HG03159 (cell line): Measurements from ENCODE around the gene NPAS3.
A peak's percentile ranks its signal among the peaks of the same experiment; 100 is the strongest.

ENCODE experiments used
- ATAC-seq: cut with Tn5 transposase; IDR thresholded peaks from one replicate; pipeline ENCODE4 v1.9.1; 2021; ENCODE audit warnings: mild to moderate bottlenecking, moderate library complexity; ENCODE audit not compliant: unreplicated experiment

Gene NPAS3

GRCh38 chr14:33764876-33765650, 826.4 kb downstream of the NPAS3 start:
- ATAC-seq: no peak

- ATAC-seq: no peak
Observed at GRCh38 chr14:33767586-33768457, 829.1 kb downstream of the NPAS3 start.

DNA sequence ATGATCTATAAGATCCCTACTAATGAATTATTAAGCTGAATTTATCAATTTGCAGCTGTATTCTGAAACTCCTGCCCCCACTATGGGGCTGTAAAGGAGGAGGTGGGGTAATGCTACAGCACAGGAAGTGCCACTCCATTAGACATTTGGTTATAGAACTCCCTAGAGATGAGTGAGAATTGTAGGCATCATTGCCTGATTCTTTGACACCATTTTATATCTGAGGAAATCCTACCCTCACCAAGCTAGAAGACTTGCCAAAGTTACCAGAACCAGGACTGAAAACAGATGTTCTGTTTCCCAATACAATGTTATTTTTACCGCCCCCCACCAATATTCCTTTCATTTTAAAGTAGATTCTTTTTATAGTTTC, 829.8 kb downstream of the NPAS3 start:
- ATAC-seq: no peak

- no peak for ATAC-seq
Observed at GRCh38 chr14:33773205-33774030, 834.7 kb downstream of the NPAS3 start.

DNA sequence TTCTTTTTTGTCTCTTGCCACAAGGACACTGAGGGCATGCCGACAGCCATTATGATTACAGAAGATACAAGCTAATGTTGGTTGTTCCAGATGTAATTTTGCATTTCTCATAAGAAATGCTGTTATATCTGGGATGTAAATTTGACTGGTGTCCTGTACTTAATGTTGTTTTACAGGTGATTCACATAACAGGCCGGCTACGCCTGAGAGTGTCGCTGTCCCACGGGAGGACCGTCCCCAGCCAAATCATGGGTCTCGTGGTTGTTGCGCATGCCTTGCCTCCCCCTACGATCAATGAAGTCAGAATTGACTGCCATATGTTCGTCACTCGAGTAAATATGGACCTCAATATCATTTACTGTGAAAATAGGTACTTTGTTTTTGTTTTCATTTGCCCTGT, 835.5 kb downstream of the NPAS3 start:
- no peak for ATAC-seq

- ATAC-seq: no peak
Observed at GRCh38 chr14:33774723-33775470, 836.2 kb downstream of the NPAS3 start.

DNA sequence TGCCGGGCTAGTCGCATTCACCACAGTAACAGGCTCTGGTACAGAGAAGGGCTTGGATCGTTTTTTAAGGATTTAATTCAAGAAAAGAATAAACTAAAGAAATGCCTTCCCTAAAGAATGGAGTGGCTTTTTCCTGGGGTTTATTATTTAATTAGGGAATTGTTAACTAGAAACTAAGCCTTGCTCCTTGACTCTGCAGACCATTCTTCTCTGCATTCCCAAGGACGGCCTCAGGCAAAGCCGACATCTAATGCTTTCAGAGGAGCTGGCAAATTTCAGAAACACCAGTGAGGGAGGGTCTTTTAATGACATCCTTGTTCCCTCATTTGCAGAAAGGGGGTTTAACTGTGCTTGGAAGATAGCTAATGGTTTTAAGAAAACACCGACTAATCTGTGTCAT, 838.2 kb downstream of the NPAS3 start:
- no peak for ATAC-seq

- no peak for ATAC-seq
Observed at GRCh38 chr14:33777681-33778080, 839.0 kb downstream of the NPAS3 start.

GRCh38 chr14:33780035-33780434, 841.4 kb downstream of the NPAS3 start:
- ATAC-seq: no peak

- ATAC-seq: no peak
Observed at GRCh38 chr14:33781236-33781635, 842.6 kb downstream of the NPAS3 start.

DNA sequence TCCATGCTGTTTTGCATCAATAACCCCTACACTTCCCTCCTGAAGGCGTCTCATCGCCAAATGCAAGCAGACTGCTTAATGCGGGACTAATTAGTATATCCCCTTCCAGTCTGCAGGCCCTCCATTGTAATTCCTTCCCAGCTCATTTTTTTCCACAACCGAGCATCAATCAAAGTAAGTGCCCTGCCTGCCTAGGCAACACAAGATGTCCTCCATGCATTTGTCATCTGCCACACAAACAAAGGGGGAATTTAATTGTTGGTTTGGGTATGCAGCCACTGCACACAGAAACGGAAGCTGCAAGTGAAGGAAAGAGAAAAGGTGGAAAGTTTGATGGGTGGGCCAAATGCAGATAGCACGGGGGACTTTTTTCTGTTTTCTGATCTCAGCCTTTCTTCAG, 844.2 kb downstream of the NPAS3 start:
- no peak for ATAC-seq

- ATAC-seq: no peak
Observed at GRCh38 chr14:33786091-33786825, 847.6 kb downstream of the NPAS3 start.

DNA sequence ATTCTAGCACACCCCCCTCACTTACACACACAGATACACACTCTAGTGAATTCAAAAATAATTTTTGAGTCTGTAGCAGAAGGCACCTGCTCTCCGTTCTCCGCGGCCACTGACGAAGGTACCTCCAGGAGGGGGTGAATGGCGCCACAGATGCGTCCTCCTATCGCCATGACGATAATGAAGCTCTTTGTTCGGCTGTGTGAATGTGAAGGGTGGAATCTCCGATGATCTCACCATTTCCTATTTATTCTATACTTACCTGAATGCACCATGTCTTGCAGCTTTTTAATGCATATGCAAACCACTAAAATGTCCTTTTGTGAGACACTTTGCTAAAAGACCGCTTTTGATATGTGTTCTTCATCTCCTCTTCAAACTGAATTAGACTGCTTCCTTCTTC, 849.5 kb downstream of the NPAS3 start:
- ATAC-seq: no peak

- ATAC-seq: no peak
Observed at GRCh38 chr14:33790996-33791395, 852.3 kb downstream of the NPAS3 start.

DNA sequence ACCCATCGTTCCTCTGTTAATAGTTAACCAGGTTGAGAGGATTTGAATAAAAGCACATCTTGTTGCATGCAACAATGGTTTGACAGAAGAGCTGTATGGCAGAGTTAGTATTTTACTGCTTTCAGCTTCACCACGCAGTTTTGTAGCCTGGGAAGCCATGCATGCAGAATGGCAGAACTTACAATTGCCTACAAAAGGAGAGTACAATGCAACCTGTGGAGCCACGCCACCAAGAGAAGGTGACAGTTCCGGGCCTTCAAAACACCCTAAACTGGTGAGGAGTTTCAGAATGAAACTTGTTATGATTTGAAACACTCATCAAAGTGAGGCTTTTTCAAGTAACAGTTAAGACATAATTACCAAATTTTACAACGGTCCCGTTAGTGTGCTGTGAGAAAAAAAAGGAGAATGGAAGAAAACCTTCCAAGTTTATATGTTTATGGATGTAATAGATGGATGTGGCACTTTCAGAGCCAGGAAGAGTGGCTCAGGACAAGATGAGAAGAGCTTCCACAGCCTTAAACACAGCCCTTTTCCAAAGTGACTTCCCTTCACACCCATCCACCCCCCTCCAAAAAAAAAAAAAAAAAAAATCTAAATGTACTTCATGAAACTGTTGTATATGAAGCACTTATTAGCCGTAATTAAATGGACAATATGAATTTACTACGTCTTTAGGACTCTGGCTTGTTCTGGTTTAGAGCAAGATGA, 853.5 kb downstream of the NPAS3 start:
- ATAC-seq: peak; percentile 59

- peak; percentile 66 for ATAC-seq
Observed at GRCh38 chr14:33792720-33793368, 854.2 kb downstream of the NPAS3 start.

DNA sequence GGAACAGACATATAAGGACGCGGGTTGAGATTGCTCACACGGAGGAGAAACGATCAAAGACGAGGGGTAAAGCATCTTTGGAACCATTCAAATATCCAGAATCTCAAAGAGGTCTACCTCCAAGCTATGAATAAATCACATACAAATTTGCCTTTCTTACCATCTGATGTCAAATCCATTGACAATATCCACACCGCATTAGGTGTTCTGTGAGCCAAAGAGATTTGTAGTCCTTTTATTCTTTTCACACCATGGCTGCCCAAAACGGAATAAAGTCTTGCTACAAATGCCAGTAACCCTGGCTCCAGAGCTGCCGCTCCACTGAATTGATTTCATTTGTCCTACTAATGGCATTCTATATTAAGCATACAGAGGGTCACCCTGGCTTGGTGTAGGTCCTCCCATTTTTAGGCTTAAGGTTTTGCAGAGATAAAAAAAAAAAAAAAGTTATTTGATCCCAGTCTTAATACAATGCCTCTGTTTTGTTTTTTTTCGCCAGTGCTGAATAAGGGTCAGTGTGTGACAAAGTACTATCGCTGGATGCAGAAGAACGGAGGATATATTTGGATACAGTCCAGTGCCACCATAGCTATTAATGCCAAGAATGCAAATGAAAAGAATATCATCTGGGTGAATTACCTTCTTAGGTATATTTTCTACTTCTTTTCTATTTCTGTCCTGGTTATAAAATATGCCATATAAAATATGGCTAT, 854.9 kb downstream of the NPAS3 start:
- ATAC-seq: no peak

DNA sequence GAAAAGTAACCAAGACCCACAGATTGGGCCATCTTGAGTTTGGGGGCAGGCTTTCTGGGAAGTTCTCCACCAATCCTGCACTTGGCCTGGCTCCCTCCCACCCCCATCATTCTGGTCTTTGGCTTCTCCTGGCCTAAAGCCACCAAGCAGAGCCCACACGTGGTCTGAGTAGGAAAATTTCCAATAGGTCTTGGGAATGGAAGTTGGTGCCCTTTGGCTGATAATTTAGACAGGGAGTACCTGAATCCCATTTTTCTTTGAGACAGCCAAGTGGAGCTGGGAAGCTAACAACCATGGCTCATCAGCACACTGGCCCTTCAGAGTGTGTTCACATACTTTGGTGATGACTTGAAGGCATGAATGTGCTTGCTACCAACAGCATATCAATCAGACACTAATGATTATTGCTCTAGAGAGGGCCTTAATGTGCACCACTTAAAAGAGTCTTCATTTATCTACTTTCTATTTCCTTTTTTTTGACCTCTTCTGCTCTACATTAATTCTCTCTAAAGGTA, 856.2 kb downstream of the NPAS3 start:
- no peak for ATAC-seq
